ENCODE measurements around the gene ETFRF1. TPM values are rescaled to one million over a fixed set of nuclear protein-coding genes. Genes with fewer than 3 reads are reported as not detected.

Gene ETFRF1
- total RNA-seq, 1 experiment from 2014 or later: 10.2 TPM

GRCh38 chr12:25243680-25243990 is 48.6 kb downstream of the ETFRF1 start:
- H3K27ac Mint-ChIP-seq (ENCODE audit: unreplicated experiment): peak overlapping the region; percentile 88
- POLR2A ChIA-PET: no interaction called here

GRCh38 chr12:25245491-25245890 is 50.5 kb downstream of the ETFRF1 start:
- Histone ChIP-seq H3K4me3 (ENCODE audit: low read depth, low read length) (no peak overlapping the region), H3K9me3 (no peaks in the 10 kb centered on the region), H3K27me3 (replicated peaks; ENCODE audit: control insufficient read depth, insufficient read depth, low read length) (no peaks in the 10 kb centered on the region), H3K36me3 (ENCODE audit: control insufficient read depth, insufficient read depth, low read length) (0 out of 2 replicates have a peak, but pooled peaks cover 1% of the 10 kb centered on the region), H3K4me1 (peaks cover 39% of the 10 kb centered on the region)
- POLR2A ChIA-PET: interaction anchor here (0.9 kb wide), 1 partner anchor 139 kb away, joined by 3 read pairs; no protein-coding TSS in a partner anchor
- peaks cover 58% of the 10 kb centered on the region for H3K4me1 Mint-ChIP-seq (ENCODE audit: low read depth, unreplicated experiment)
- no peak for DNase-seq
- no TSS peak for BruUV-seq (replicated peaks)
- CTCF ChIA-PET: no interaction called here
- intact Hi-C loops (cut with micrococcal nuclease; ENCODE audit: unreplicated experiment): no loop called here
- peaks cover 91% of the 10 kb centered on the region for H3K36me3 Mint-ChIP-seq (ENCODE audit: insufficient read depth, unreplicated experiment)
- H3K9me3 Mint-ChIP-seq (ENCODE audit: unreplicated experiment): no peaks in the 10 kb centered on the region
- H3K4me3 Mint-ChIP-seq (ENCODE audit: unreplicated experiment): peak overlapping the region; percentile 4
- H3K27me3 Mint-ChIP-seq (ENCODE audit: insufficient read depth, unreplicated experiment): no peaks in the 10 kb centered on the region
- H3K27ac Mint-ChIP-seq (ENCODE audit: unreplicated experiment): peak overlapping the region; percentile 17
- no peak for TF ChIP-seq CTCF (IDR thresholded peaks at IDR 0.05; ENCODE audit: insufficient read depth in 1 of 2, low read depth in 1 of 2, low read length in 1 of 2, severe bottlenecking in 1 of 2, unreplicated experiment in 1 of 2)

More at GRCh38 chr12:25243680-25243990, 48.6 kb downstream of the ETFRF1 start:
- H3K9me3 Mint-ChIP-seq (ENCODE audit: unreplicated experiment): no peaks in the 10 kb centered on the region
- no peak for DNase-seq
- peaks cover 57% of the 10 kb centered on the region for H3K4me1 Mint-ChIP-seq (ENCODE audit: low read depth, unreplicated experiment)
- no peak for TF ChIP-seq CTCF (IDR thresholded peaks at IDR 0.05; ENCODE audit: insufficient read depth in 1 of 2, low read depth in 1 of 2, low read length in 1 of 2, severe bottlenecking in 1 of 2, unreplicated experiment in 1 of 2)
- peaks cover 3% of the 10 kb centered on the region for H3K36me3 ChIP-seq (ENCODE audit: control insufficient read depth, insufficient read depth, low read length)
- no peak overlapping the region for H3K4me3 ChIP-seq (ENCODE audit: low read depth, low read length)
- intact Hi-C loops (cut with micrococcal nuclease; ENCODE audit: unreplicated experiment): loop anchor here (1.0 kb wide), 1 partner anchor 104 kb away; no protein-coding TSS in a partner anchor
- CTCF ChIA-PET: no interaction called here
- H3K27me3 ChIP-seq (replicated peaks; ENCODE audit: control insufficient read depth, insufficient read depth, low read length): no peaks in the 10 kb centered on the region
- H3K4me3 Mint-ChIP-seq (ENCODE audit: unreplicated experiment): peak overlapping the region; percentile 64
- TSS peak; percentile 99 for BruUV-seq (replicated peaks)
- H3K27me3 Mint-ChIP-seq (ENCODE audit: insufficient read depth, unreplicated experiment): no peaks in the 10 kb centered on the region
- H3K36me3 Mint-ChIP-seq (ENCODE audit: insufficient read depth, unreplicated experiment): peaks cover 96% of the 10 kb centered on the region
- peaks cover 39% of the 10 kb centered on the region for H3K4me1 ChIP-seq
- no peaks in the 10 kb centered on the region for H3K9me3 ChIP-seq

- peaks cover 8% of the 10 kb centered on the region for H3K9me3 ChIP-seq
- no peaks in the 10 kb centered on the region for H3K27me3 Mint-ChIP-seq (ENCODE audit: insufficient read depth, unreplicated experiment)
- H3K27ac Mint-ChIP-seq (ENCODE audit: unreplicated experiment): peak overlapping the region; percentile 42
- H3K4me1 ChIP-seq: peaks cover 36% of the 10 kb centered on the region
- H3K27me3 ChIP-seq (replicated peaks; ENCODE audit: control insufficient read depth, insufficient read depth, low read length): no peaks in the 10 kb centered on the region
- no peak for DNase-seq
- H3K4me3 Mint-ChIP-seq (ENCODE audit: unreplicated experiment): peak overlapping the region; percentile 98
- intact Hi-C loops (cut with micrococcal nuclease; ENCODE audit: unreplicated experiment): no loop called here
- peaks cover 53% of the 10 kb centered on the region for H3K4me1 Mint-ChIP-seq (ENCODE audit: low read depth, unreplicated experiment)
- H3K4me3 ChIP-seq (ENCODE audit: low read depth, low read length): no peak overlapping the region
- peaks cover 12% of the 10 kb centered on the region for H3K9me3 Mint-ChIP-seq (ENCODE audit: unreplicated experiment)
- H3K36me3 Mint-ChIP-seq (ENCODE audit: insufficient read depth, unreplicated experiment): peaks cover 84% of the 10 kb centered on the region
- no peak for TF ChIP-seq CTCF (IDR thresholded peaks at IDR 0.05; ENCODE audit: insufficient read depth in 1 of 2, low read depth in 1 of 2, low read length in 1 of 2, severe bottlenecking in 1 of 2, unreplicated experiment in 1 of 2)
- BruUV-seq (replicated peaks): no TSS peak
- no peaks in the 10 kb centered on the region for H3K36me3 ChIP-seq (ENCODE audit: control insufficient read depth, insufficient read depth, low read length)
- ChIA-PET CTCF (no interaction called here), POLR2A (interaction anchor here (0.9 kb wide), 1 partner anchor 136 kb away, joined by 3 read pairs; no protein-coding TSS in a partner anchor)
These were observed 53.1 kb downstream of the ETFRF1 start for GRCh38 chr12:25248137-25248536.
